ENCODE measurements around the gene SMAD7. TPM values are rescaled to one million over a fixed set of nuclear protein-coding genes. Genes with fewer than 3 reads are reported as not detected.

The SMAD7 gene
- polyA plus RNA-seq, 4 donors = 31.7 to 69.3 (median 64.3) TPM

GRCh38 chr18:48987821-48988220 is 37.1 kb upstream of the SMAD7 start:
- no peak for DNase-seq (ENCODE audit: low read depth in 4 of 4, low spot score in 3 of 4)

- no peak for DNase-seq (ENCODE audit: low read depth in 4 of 4, low spot score in 3 of 4)
Observed at GRCh38 chr18:48986851-48987761, 36.3 kb upstream of the SMAD7 start.

- DNase-seq (ENCODE audit: low read depth in 4 of 4, low spot score in 3 of 4) = no peak
Observed at GRCh38 chr18:48985161-48985560, 34.4 kb upstream of the SMAD7 start.

- no peak for DNase-seq (ENCODE audit: low read depth in 4 of 4, low spot score in 3 of 4)
Observed at GRCh38 chr18:48983793-48984437, 33.1 kb upstream of the SMAD7 start.

- no peak for DNase-seq (ENCODE audit: low read depth in 4 of 4, low spot score in 3 of 4)
Observed at GRCh38 chr18:48982266-48982665, 31.5 kb upstream of the SMAD7 start.

- no peak for DNase-seq (ENCODE audit: low read depth in 4 of 4, low spot score in 3 of 4)
Observed at GRCh38 chr18:48979944-48980890, 29.5 kb upstream of the SMAD7 start.

- no peak for DNase-seq (ENCODE audit: low read depth in 4 of 4, low spot score in 3 of 4)
Observed at GRCh38 chr18:48977914-48978313, 27.1 kb upstream of the SMAD7 start.

GRCh38 chr18:48975817-48976649 is 25.3 kb upstream of the SMAD7 start:
- DNase-seq (ENCODE audit: low read depth in 4 of 4, low spot score in 3 of 4) = no peak

- no peak for DNase-seq (ENCODE audit: low read depth in 4 of 4, low spot score in 3 of 4)
Observed at GRCh38 chr18:48975120-48975816, 24.5 kb upstream of the SMAD7 start.

- no peak for DNase-seq (ENCODE audit: low read depth in 4 of 4, low spot score in 3 of 4)
Observed at GRCh38 chr18:48974304-48975119, 23.7 kb upstream of the SMAD7 start.

GRCh38 chr18:48973731-48974130 is 23.0 kb upstream of the SMAD7 start:
- DNase-seq (ENCODE audit: low read depth in 4 of 4, low spot score in 3 of 4) = no peak

GRCh38 chr18:48968412-48969215 is 17.8 kb upstream of the SMAD7 start:
- DNase-seq (ENCODE audit: low read depth in 4 of 4, low spot score in 3 of 4) = no peak

- DNase-seq (ENCODE audit: low read depth in 4 of 4, low spot score in 3 of 4) = no peak
Observed at GRCh38 chr18:48967545-48967944, 16.8 kb upstream of the SMAD7 start.

GRCh38 chr18:48966523-48966922 is 15.8 kb upstream of the SMAD7 start:
- DNase-seq (ENCODE audit: low read depth in 4 of 4, low spot score in 3 of 4) = no peak

GRCh38 chr18:48963586-48964470 is 13.1 kb upstream of the SMAD7 start:
- DNase-seq (ENCODE audit: low read depth in 4 of 4, low spot score in 3 of 4) = no peak

GRCh38 chr18:48962994-48963561 is 12.3 kb upstream of the SMAD7 start:
- DNase-seq (ENCODE audit: low read depth in 4 of 4, low spot score in 3 of 4) = no peak

Data from left renal pelvis (tissue), 4 donors.